DOHH2 (cell line): ENCODE results near the gene INTS7.

Source experiments
- H3F3A ChIP-seq: fragments of 200-600 bp; sonication (generic), shearing (Covaris generic); 2 replicates; pipeline ENCODE4 v1.6.0; 2016; ENCODE audit warnings: antibody characterized with exemption, mild to moderate bottlenecking; ENCODE audit not compliant: control insufficient read depth, insufficient read depth
- H3K27ac ChIP-seq: fragments of 200-600 bp; sonication (generic); 2 replicates; pipeline ENCODE4 v1.5.1; 2014; ENCODE audit warnings: low read depth, mild to moderate bottlenecking, low read length, moderate library complexity
- H3K27me3 ChIP-seq: fragments of 200-600 bp; sonication (generic); 2 replicates; pipeline ENCODE4 v1.6.1; 2014; ENCODE audit warnings: mild to moderate bottlenecking, low read length, mixed read lengths; ENCODE audit not compliant: control insufficient read depth
- H3K36me3 ChIP-seq: fragments of 200-600 bp; sonication (generic); 2 replicates; pipeline ENCODE4 v1.6.1; 2014; ENCODE audit warnings: mild to moderate bottlenecking, low read length, moderate library complexity, mixed read lengths; ENCODE audit not compliant: control insufficient read depth
- H3K4me1 ChIP-seq: fragments of 200-600 bp; sonication (generic); 2 replicates; pipeline ENCODE4 v1.6.1; 2014; ENCODE audit warnings: mild to moderate bottlenecking, low read length, mixed read lengths; ENCODE audit not compliant: control insufficient read depth
- H3K4me2 ChIP-seq: fragments of 200-600 bp; sonication (generic); 2 replicates; pipeline ENCODE4 v1.6.0; 2014; ENCODE audit warnings: mild to moderate bottlenecking, low read length, moderate library complexity
- H3K4me3 ChIP-seq: fragments of 200-600 bp; sonication (generic); 2 replicates; pipeline ENCODE4 v1.5.1; 2014; ENCODE audit warnings: mild to moderate bottlenecking, low read length, mixed read lengths
- H3K79me2 ChIP-seq: fragments of 200-600 bp; sonication (generic); 2 replicates; pipeline ENCODE4 v1.6.1; 2014; ENCODE audit warnings: mild to moderate bottlenecking, low read length, mixed read lengths; ENCODE audit not compliant: control insufficient read depth
- H3K9me2 ChIP-seq: fragments of 200-600 bp; sonication (generic); replicated peaks from 2 replicates; pipeline ENCODE4 v1.6.1; 2014; ENCODE audit warnings: mild to moderate bottlenecking, low read length, mixed read lengths; ENCODE audit not compliant: control insufficient read depth
- H3K9me3 ChIP-seq: fragments of 200-600 bp; sonication (generic); 2 replicates; pipeline ENCODE4 v1.6.1; 2014; ENCODE audit warnings: antibody characterized with exemption, low read length, mixed read lengths; ENCODE audit not compliant: control insufficient read depth, insufficient read depth
- H4K20me1 ChIP-seq: fragments of 200-600 bp; sonication (generic); 2 replicates; pipeline ENCODE4 v1.6.0; 2014; ENCODE audit warnings: low read depth, mild to moderate bottlenecking, antibody characterized with exemption, low read length, moderate library complexity; ENCODE audit not compliant: control insufficient read depth, insufficient read depth
- CTCF ChIP-seq: fragments of 200-600 bp; sonication (generic); IDR thresholded peaks from one replicate; pipeline ENCODE4 v1.5.1; 2014; ENCODE audit warnings: antibody characterized with exemption, mild to moderate bottlenecking, low read depth, low read length; ENCODE audit not compliant: poor library complexity, severe bottlenecking
- EZH2phosphoT487 ChIP-seq: fragments of 200-600 bp; sonication (generic); IDR thresholded peaks from 2 replicates; pipeline ENCODE4 v1.6.1; 2017; ENCODE audit warnings: borderline replicate concordance, mild to moderate bottlenecking, antibody characterized with exemption, low read length, moderate library complexity, mixed read lengths

INTS7 gene

GRCh38 chr1:211933946-211934714 lies 101.2 kb downstream of the INTS7 start:
- H3K4me1 ChIP-seq = peaks cover 4% of the 10 kb centered on the region
- H4K20me1 ChIP-seq = no peaks in the 10 kb centered on the region
- H3K79me2 ChIP-seq = no peaks in the 10 kb centered on the region
- H3K9me2 ChIP-seq = no peaks in the 10 kb centered on the region
- no peak for TF ChIP-seq EZH2phosphoT487
- TF ChIP-seq CTCF = no peak
- no peaks in the 10 kb centered on the region for H3K36me3 ChIP-seq
- no peaks in the 10 kb centered on the region for H3F3A ChIP-seq
- H3K27ac ChIP-seq = no peak overlapping the region
- no peak overlapping the region for H3K4me2 ChIP-seq
- no peaks in the 10 kb centered on the region for H3K9me3 ChIP-seq
- H3K4me3 ChIP-seq = no peak overlapping the region
- H3K27me3 ChIP-seq = peaks cover 4% of the 10 kb centered on the region

GRCh38 chr1:211932933-211933254 lies 102.5 kb downstream of the INTS7 start:
- H3K27ac ChIP-seq = no peak overlapping the region
- no peak overlapping the region for H3K4me2 ChIP-seq
- TF ChIP-seq EZH2phosphoT487 (no peak), CTCF (no peak)
- H3K4me3 ChIP-seq = no peak overlapping the region
- H3K36me3 ChIP-seq = no peaks in the 10 kb centered on the region
- H3K4me1 ChIP-seq = peaks cover 4% of the 10 kb centered on the region
- no peaks in the 10 kb centered on the region for H3K9me2 ChIP-seq
- no peaks in the 10 kb centered on the region for H3K9me3 ChIP-seq
- no peaks in the 10 kb centered on the region for H3K79me2 ChIP-seq
- no peaks in the 10 kb centered on the region for H4K20me1 ChIP-seq
- peaks cover 9% of the 10 kb centered on the region for H3K27me3 ChIP-seq
- no peaks in the 10 kb centered on the region for H3F3A ChIP-seq

DNA sequence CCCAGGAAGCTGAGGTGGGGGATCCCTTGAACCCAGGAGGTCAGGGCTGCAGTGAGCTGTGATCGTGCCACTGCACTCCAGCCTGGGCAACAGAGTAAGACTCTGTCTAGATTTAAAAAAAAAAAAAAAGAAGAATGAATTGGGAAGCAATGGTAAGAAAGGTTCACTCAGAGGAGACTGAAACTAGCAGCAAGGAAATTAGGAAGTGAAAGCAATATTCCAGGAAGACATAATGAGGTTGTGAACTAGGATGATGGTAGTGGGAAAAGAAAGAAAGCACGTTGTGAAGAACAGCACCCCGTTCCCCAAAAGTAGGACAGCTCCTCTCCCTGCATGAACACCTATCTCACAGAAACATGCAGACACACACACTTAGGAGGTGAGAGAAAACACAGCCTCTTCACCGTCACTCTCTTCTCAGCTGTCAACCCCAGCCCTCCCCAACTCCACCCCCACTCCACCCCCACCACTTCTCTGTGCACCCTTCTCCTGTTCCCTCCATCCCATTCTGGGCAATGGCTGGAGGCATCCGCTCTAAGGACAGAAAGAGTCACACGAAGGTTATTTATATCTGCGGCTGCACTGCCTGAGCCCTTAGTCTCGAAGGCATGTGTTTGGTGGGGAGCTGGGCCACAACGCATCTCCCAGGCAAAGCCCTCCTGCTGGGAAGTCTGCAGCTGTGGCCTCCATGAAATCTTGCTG lies 103.0 kb downstream of the INTS7 start:
- Histone ChIP-seq H3K9me3 (no peaks in the 10 kb centered on the region), H3K4me3 (no peak overlapping the region), H4K20me1 (no peaks in the 10 kb centered on the region), H3K36me3 (no peaks in the 10 kb centered on the region), H3K27ac (no peak overlapping the region), H3K79me2 (no peaks in the 10 kb centered on the region), H3F3A (no peaks in the 10 kb centered on the region), H3K27me3 (peaks cover 9% of the 10 kb centered on the region), H3K4me1 (peaks cover 4% of the 10 kb centered on the region), H3K9me2 (no peaks in the 10 kb centered on the region), H3K4me2 (no peak overlapping the region)
- TF ChIP-seq EZH2phosphoT487 = no peak
- no peak for TF ChIP-seq CTCF
